GM13977 (cell line): ENCODE data around the gene PCSK2.

Source experiments
- DNase-seq: peaks from one replicate; pipeline ENCODE4 v3.0.0; 2012; ENCODE audit warnings: low spot score
- CTCF ChIP-seq: IDR thresholded peaks from 2 replicates; pipeline ENCODE4 v1.5.1; 2012; ENCODE audit warnings: mild to moderate bottlenecking, control low read depth; ENCODE audit not compliant: insufficient read depth; ENCODE audit errors: extremely low read depth, missing control alignments
- in situ Hi-C: fragments of 300-500 bp; cut with MboI; formaldehyde crosslinking; loops from one replicate; pipeline ENCODE4 v1.12.0; 2022; ENCODE audit warnings: low sequenced_read_pairs, low pct_unique_long_range_greater_than_20kb, mixed read lengths, inconsistent platforms; ENCODE audit not compliant: unreplicated experiment

PCSK2 gene

GRCh38 chr20:17497821-17498580 lies 271.2 kb downstream of the PCSK2 start:
- TF ChIP-seq CTCF, result no peak
- in situ Hi-C loops, result no loop called here
- no peak for DNase-seq

GRCh38 chr20:17498641-17499040 lies 271.8 kb downstream of the PCSK2 start:
- DNase-seq, result no peak
- in situ Hi-C loops, result no loop called here
- TF ChIP-seq CTCF, result no peak

GRCh38 chr20:17499041-17499440 lies 272.2 kb downstream of the PCSK2 start:
- in situ Hi-C loops, result no loop called here
- no peak for TF ChIP-seq CTCF
- no peak for DNase-seq

- no peak for DNase-seq
- in situ Hi-C loops, result loop anchor here (25.0 kb wide), 1 partner anchor 787 kb away; the partner anchor contains the start of gene ZNF133
- no peak for TF ChIP-seq CTCF
Observed at GRCh38 chr20:17500271-17500670, 273.4 kb downstream of the PCSK2 start.

GRCh38 chr20:17500826-17501225 lies 274.0 kb downstream of the PCSK2 start:
- DNase-seq, result no peak
- no peak for TF ChIP-seq CTCF
- in situ Hi-C loops, result loop anchor here (25.0 kb wide), 1 partner anchor 786 kb away; the partner anchor contains the start of gene ZNF133

- in situ Hi-C loops, result loop anchor here (25.0 kb wide), 1 partner anchor 786 kb away; the partner anchor contains the start of gene ZNF133
- no peak for TF ChIP-seq CTCF
- no peak for DNase-seq
Observed at GRCh38 chr20:17501701-17502100, 274.9 kb downstream of the PCSK2 start.
